ENCODE measurements around the gene SLC35D3.
"Not testable (repeated sequence)": the region's sequence is repeated elsewhere in the genome, so short reads cannot be mapped to it uniquely, and the experiment has no call there.

Gene SLC35D3

GRCh38 chr6:136964398-136964797 is 42.3 kb downstream of the SLC35D3 start:
- peak; percentile 81 for DNase-seq (ENCODE audit: low spot score)

GRCh38 chr6:136967876-136968752 is 46.0 kb downstream of the SLC35D3 start:
- peak; percentile 85 for DNase-seq (ENCODE audit: low spot score)

GRCh38 chr6:136968837-136969236 is 46.7 kb downstream of the SLC35D3 start:
- DNase-seq (ENCODE audit: low spot score) = no peak

DNA sequence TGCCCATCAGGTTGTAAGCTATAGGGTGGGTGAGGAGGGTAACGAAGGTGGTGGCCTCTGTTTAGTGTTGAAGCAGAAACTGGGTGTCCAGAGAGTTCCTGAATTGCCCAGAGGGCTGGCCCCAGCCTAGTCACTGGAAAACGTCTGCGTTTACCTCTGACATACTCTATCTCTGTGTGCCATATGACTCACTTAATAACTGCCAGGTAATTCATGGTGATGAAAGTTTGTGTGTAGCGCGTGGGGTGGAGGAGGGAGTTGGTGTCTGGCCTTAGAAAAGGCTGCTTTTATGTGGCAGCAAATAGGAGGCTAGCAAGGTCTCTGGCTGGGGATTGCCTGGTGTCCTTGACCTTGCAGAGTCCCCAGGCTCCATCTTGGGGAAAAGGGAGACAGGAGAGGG is 47.3 kb downstream of the SLC35D3 start:
- DNase-seq (ENCODE audit: low spot score) = peak; percentile 75

- DNase-seq (ENCODE audit: low spot score) = no peak
These were observed 47.8 kb downstream of the SLC35D3 start for GRCh38 chr6:136969930-136970329.

DNA sequence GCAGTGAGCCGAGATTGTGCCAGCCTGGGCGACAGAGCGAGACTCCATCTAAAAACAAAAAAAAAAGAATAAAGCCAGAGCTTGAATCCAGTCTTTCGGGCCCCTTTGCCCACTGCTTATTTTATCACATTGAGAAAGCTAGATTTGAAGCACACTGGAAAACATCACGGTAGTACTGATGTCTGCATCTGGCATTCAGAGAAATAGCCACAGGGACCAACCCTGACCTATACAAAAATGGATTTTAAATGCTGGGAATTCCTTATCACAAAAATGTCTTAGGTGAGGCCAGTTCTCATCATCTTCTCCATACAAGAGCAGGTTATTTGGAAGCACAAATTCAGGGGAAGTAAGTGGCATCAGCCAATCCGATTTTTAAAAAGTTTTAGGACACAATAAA is 49.5 kb downstream of the SLC35D3 start:
- DNase-seq (ENCODE audit: low spot score) = no peak

DNA sequence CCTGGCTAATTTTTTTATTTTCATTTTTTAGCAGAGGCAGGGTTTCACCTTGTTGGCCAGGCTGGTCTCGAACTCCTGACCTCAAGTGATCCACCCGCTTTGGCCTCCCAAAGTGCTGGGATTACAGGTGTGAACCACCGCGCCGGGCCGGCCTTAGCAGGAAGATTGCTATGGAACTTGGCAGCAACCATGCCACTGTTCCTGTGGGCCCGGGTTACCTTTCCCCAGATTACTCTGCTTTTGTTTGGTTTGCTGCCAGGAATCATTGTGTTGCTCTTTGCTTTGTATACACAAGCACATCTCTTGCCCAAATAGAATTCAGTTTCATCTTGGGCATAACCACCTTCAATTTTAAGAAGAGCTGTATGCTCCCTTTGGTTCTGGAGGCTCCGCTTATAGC is 51.7 kb downstream of the SLC35D3 start:
- not testable (repeated sequence) for DNase-seq (ENCODE audit: low spot score)

Data from LoVo (cell line).